Measurements from ENCODE around the gene IL37.
"Not testable (repeated sequence)": the region's sequence is repeated elsewhere in the genome, so short reads cannot be mapped to it uniquely, and the experiment has no call there.

- TF ChIP-seq CTCF (IDR thresholded peaks at IDR 0.05; ENCODE audit: low read length); EZH2 (IDR thresholded peaks at IDR 0.05; ENCODE audit: borderline replicate concordance, low read length): not testable (repeated sequence)
These were observed 9.4 kb upstream of the IL37 start for GRCh38 chr2:112901431-112902065.

Data from OCI-LY1 (cell line).